Kidney (tissue), 14 donors: ENCODE results near the gene KRTAP10-3. TPM values are rescaled to one million over a fixed set of nuclear protein-coding genes. Genes with fewer than 3 reads are reported as not detected.

Experiments
- DNase-seq, 5 donors: peaks; one replicate each; pipeline ENCODE4 v3.0.0-alpha.2; 2013 to 2020
- FAIRE-seq: peaks from 2 replicates; lab custom pipeline; 2012; peaks lifted over from hg19 to GRCh38; lab: Jason Lieb, UNC
- H3K27ac ChIP-seq, 2 donors: one replicate each; pipeline ENCODE4 v1.7.0; 2013; ENCODE audit warnings: low read depth in 2 of 2, low read length in 2 of 2, inconsistent platforms in 1 of 2
- H3K27me3 ChIP-seq: one replicate; pipeline ENCODE4 v1.7.1; 2013; ENCODE audit warnings: low read length, inconsistent platforms; ENCODE audit not compliant: control insufficient read depth, insufficient read depth
- H3K36me3 ChIP-seq, 3 donors: one replicate each; pipeline versions ENCODE4 v1.7.0 to v1.7.1; 2013; ENCODE audit warnings: low read length in 3 of 3, control low read depth in 1 of 3, inconsistent platforms in 1 of 3; ENCODE audit not compliant: insufficient read depth in 3 of 3, control insufficient read depth in 2 of 3
- H3K4me1 ChIP-seq, 3 donors: one replicate each; pipeline versions ENCODE4 v1.7.0 to v1.7.1; 2013; ENCODE audit warnings: low read length in 3 of 3, inconsistent platforms in 1 of 3, low read depth in 1 of 3; ENCODE audit not compliant: control insufficient read depth in 2 of 3, insufficient read depth in 2 of 3
- H3K4me3 ChIP-seq, 3 donors: one replicate each; pipeline versions ENCODE4 v1.7.0 to v1.8.1; 2013; ENCODE audit warnings: low read length in 3 of 3, control low read depth in 1 of 3, inconsistent platforms in 1 of 3
- H3K9ac ChIP-seq, 3 donors: one replicate each; pipeline versions ENCODE4 v1.7.0 to v1.7.1; 2013; ENCODE audit warnings: low read length in 3 of 3, control low read depth in 1 of 3, inconsistent platforms in 1 of 3
- H3K9me3 ChIP-seq, 3 donors: one replicate each; pipeline versions ENCODE4 v1.7.0 to v1.7.1; 2013; ENCODE audit warnings: low read length in 3 of 3, control low read depth in 1 of 3, inconsistent platforms in 1 of 3; ENCODE audit not compliant: control insufficient read depth in 2 of 3, insufficient read depth in 1 of 3
- intact Hi-C: fragments of 100-400 bp; cut with DNase I; formaldehyde crosslinking; loops from one replicate; pipeline ENCODE4 v1.11.1; 2022
- polyA plus RNA-seq: library from polyadenylated mRNA; stranded (reverse); fragments of 350-450 nt; fragmentation: Illumina TruSeq; extraction: RNeasy Lipid Tissue Mini Kit (QIAGEN cat#74804); gene quantifications from one replicate; pipeline ENCODE4 v1.2.3, GENCODE V29; 2014; ENCODE audit warnings: low read depth, low replicate concordance; ENCODE audit not compliant: insufficient read depth
- total RNA-seq: library from RNA; stranded (reverse); fragmentation: NEBNext Ultra II Directional; extraction: Animal tissue kit (Norgen Biotek cat#: 25700); gene quantifications from one replicate; pipeline ENCODE4 v1.2.1, GENCODE V29; 2021
- TF ChIP-seq, protein P1 (sequence below): IDR thresholded peaks from 3 replicates; pipeline ENCODE4 v1.5.1; 2012; ENCODE audit warnings: mild to moderate bottlenecking, moderate library complexity, borderline replicate concordance; ENCODE audit not compliant: insufficient read depth; ENCODE audit errors: extremely low read depth
- donor health status: control.
- donor health status: control.
- donor health status: control.
- donor health status: control.
- donor health status: control.
- donor health status: DM: yes; HTN: yes; CAD: no.
- donor health status: Normal renal cell carcinoma (clear cell type).

Gene KRTAP10-3
- total and polyA plus RNA-seq, 2 donors from 2014 or later: not detected

GRCh38 chr21:44572959-44573583 is 14.5 kb upstream of the KRTAP10-3 start:
- intact Hi-C loops: no loop called here
- FAIRE-seq (no peak), DNase-seq (peak in 1 of 5 donors; percentile 37)

DNA sequence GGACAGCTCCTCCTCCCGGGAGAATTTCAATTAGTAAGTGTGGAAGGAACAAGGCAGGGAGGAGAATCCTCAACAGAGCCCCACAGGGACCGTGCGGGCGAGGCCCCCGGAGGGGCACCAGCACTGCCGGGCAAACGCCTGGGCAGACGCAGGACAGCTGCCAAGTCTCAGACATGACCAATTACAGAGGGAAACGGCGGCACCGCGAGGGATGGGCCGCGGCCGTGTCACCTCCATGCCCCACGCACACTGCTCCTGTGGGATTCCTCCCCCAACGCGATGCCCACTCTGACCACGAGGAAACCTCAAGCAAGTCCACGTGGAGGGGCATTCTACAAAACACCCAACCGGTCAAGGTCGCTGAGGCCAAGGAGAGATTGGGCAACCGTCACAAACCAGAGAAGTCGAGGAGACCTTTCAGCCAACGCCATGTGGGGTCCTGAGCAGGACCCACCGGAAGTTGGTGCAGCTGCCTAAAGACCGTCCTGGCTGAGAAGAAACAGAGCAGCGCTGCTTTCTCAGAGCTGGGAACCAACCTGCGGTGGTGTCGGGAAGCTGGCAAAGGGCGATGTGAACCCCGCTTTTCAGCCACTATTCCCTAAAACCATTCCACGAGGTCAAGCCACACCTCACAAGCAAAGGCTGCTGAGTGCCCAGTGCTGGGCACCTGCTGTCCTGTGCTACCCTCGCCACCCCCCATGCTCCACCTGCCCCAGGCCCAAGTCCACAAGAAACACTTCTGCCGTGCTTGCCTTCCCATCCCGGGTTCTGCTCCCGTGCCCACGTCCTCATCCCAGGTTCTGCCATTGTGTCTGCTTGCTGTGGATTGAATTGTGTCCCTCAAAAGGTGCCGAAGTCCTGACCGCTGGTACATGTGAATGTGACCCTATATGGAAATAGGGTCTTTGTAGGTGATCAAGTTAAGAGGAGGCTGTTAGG is 13.5 kb upstream of the KRTAP10-3 start:
- no peak overlapping the region for H3K27ac ChIP-seq
- H3K4me1 ChIP-seq: no peaks in the 10 kb centered on the region
- no peak overlapping the region for H3K4me3 ChIP-seq
- FAIRE-seq (no peak), DNase-seq (no peak)
- TF ChIP-seq, protein P1, sequence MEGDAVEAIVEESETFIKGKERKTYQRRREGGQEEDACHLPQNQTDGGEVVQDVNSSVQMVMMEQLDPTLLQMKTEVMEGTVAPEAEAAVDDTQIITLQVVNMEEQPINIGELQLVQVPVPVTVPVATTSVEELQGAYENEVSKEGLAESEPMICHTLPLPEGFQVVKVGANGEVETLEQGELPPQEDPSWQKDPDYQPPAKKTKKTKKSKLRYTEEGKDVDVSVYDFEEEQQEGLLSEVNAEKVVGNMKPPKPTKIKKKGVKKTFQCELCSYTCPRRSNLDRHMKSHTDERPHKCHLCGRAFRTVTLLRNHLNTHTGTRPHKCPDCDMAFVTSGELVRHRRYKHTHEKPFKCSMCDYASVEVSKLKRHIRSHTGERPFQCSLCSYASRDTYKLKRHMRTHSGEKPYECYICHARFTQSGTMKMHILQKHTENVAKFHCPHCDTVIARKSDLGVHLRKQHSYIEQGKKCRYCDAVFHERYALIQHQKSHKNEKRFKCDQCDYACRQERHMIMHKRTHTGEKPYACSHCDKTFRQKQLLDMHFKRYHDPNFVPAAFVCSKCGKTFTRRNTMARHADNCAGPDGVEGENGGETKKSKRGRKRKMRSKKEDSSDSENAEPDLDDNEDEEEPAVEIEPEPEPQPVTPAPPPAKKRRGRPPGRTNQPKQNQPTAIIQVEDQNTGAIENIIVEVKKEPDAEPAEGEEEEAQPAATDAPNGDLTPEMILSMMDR: no peak
- peaks cover 0 to 5% (median under 1%) of the 10 kb centered on the region in 3 donors for H3K9me3 ChIP-seq
- H3K36me3 ChIP-seq: no peaks in the 10 kb centered on the region
- no peak overlapping the region for H3K9ac ChIP-seq
- intact Hi-C loops: no loop called here
- no peaks in the 10 kb centered on the region for H3K27me3 ChIP-seq

More at GRCh38 chr21:44572959-44573583, 14.5 kb upstream of the KRTAP10-3 start:
- H3K36me3 ChIP-seq: no peaks in the 10 kb centered on the region
- H3K4me1 ChIP-seq: no peaks in the 10 kb centered on the region
- no peak overlapping the region for H3K4me3 ChIP-seq
- H3K9me3 ChIP-seq: peaks cover 0 to 10% (median 2%) of the 10 kb centered on the region in 3 donors
- no peaks in the 10 kb centered on the region for H3K27me3 ChIP-seq
- H3K27ac ChIP-seq: no peak overlapping the region
- no peak overlapping the region for H3K9ac ChIP-seq
- TF ChIP-seq, protein P1: no peak

GRCh38 chr21:44571296-44571695 is 12.7 kb upstream of the KRTAP10-3 start:
- Histone ChIP-seq H3K36me3 (no peaks in the 10 kb centered on the region), H3K9me3 (no peaks in the 10 kb centered on the region), H3K4me1 (no peaks in the 10 kb centered on the region), H3K27me3 (no peaks in the 10 kb centered on the region), H3K27ac (no peak overlapping the region), H3K9ac (no peak overlapping the region), H3K4me3 (no peak overlapping the region)
- DNase-seq (peak in 1 of 5 donors; percentile 12), FAIRE-seq (no peak)
- TF ChIP-seq, protein P1: no peak
- intact Hi-C loops: no loop called here
